Endothelial cell of umbilical vein (primary cell): ENCODE results near the gene TCHHL1. TPM values are rescaled to one million over a fixed set of nuclear protein-coding genes. Genes with fewer than 3 reads are reported as not detected.

Experiments used
- BruUV-seq: library from RNA; stranded (reverse); fragments of 400-500 nt; replicated peaks from 2 replicates; lab custom pipeline; 2021; lab: Mats Ljungman, UMichigan
- CTCF ChIA-PET: fragments of 300-600, 350-600 bp; sonication (Branson Sonifier 250); formaldehyde crosslinking; loops from one replicate; lab custom pipeline; 2021; ENCODE audit warnings: antibody characterized with exemption, inconsistent platforms; lab: Charles Lee
- POLR2A ChIA-PET: fragments of 300-600, 350-600 bp; sonication (Branson Sonifier 250); formaldehyde crosslinking; loops from one replicate; lab custom pipeline; 2021; ENCODE audit warnings: antibody characterized with exemption, inconsistent platforms; lab: Charles Lee
- DNase-seq: peaks from one replicate; pipeline ENCODE4 v3.0.0-alpha.2; 2011; ENCODE audit warnings: low read depth, low spot score
- FAIRE-seq: peaks from 2 replicates; lab custom pipeline; 2011; peaks lifted over from hg19 to GRCh38; lab: Jason Lieb, UNC
- H2AFZ ChIP-seq: 2 replicates; pipeline ENCODE4 v1.6.0; 2012; ENCODE audit warnings: low read depth, low read length, control low read depth, inconsistent platforms
- H3K27ac ChIP-seq: 2 replicates; pipeline ENCODE4 v1.5.1; 2011; ENCODE audit warnings: low read depth, mild to moderate bottlenecking, control low read depth, low read length, moderate library complexity; ENCODE audit not compliant: insufficient read depth
- H3K27me3 ChIP-seq, 2 experiments: 2 replicates each; pipeline versions ENCODE4 v1.6.0 to v1.6.1; 2011; ENCODE audit warnings: low read length in 2 of 2, mixed read lengths in 1 of 2; ENCODE audit not compliant: control insufficient read depth in 2 of 2, insufficient read depth in 2 of 2
- H3K36me3 ChIP-seq, 2 experiments: 2 replicates in 1 of 2; 3 replicates in 1 of 2; pipeline ENCODE4 v1.5.1; 2011; ENCODE audit warnings: low read length in 2 of 2, mild to moderate bottlenecking in 1 of 2, moderate library complexity in 1 of 2; ENCODE audit not compliant: control insufficient read depth in 2 of 2, insufficient read depth in 2 of 2; ENCODE audit errors: extremely low read depth in 1 of 2
- H3K4me1 ChIP-seq: 3 replicates; pipeline ENCODE4 v1.5.1; 2011; ENCODE audit warnings: mild to moderate bottlenecking, low read length; ENCODE audit not compliant: control insufficient read depth, insufficient read depth; ENCODE audit errors: extremely low read depth
- H3K4me2 ChIP-seq: 2 replicates; pipeline ENCODE4 v1.6.1; 2011; ENCODE audit warnings: low read length, control low read depth, mixed read lengths; ENCODE audit not compliant: insufficient read depth
- H3K4me3 ChIP-seq, 3 experiments: fragments of 200-600 bp in 1 of 3; sonication (generic), shearing (Covaris generic) in 1 of 3; replicated peaks in 1 of 3; 2 replicates each; pipeline ENCODE4 v1.5.1; 2011 to 2016; ENCODE audit warnings: control low read depth in 3 of 3, low read length in 3 of 3, mild to moderate bottlenecking in 2 of 3, inconsistent platforms in 1 of 3, low read depth in 1 of 3, moderate library complexity in 1 of 3; ENCODE audit not compliant: insufficient read depth in 1 of 3
- H3K79me2 ChIP-seq: 2 replicates; pipeline ENCODE4 v1.6.0; 2012; ENCODE audit warnings: low read length, inconsistent platforms; ENCODE audit not compliant: control insufficient read depth, insufficient read depth
- H3K9ac ChIP-seq: replicated peaks from 2 replicates; pipeline ENCODE3; 2011; ENCODE audit warnings: low read length, control low read depth; ENCODE audit not compliant: insufficient read depth; ENCODE audit errors: extremely low read depth
- H3K9me1 ChIP-seq: replicated peaks from 3 replicates; pipeline ENCODE4 v1.6.0; 2011; ENCODE audit warnings: mild to moderate bottlenecking, low read length; ENCODE audit not compliant: control insufficient read depth, insufficient read depth; ENCODE audit errors: extremely low read depth
- H3K9me3 ChIP-seq: replicated peaks from 2 replicates; pipeline ENCODE4 v1.5.1; 2012; ENCODE audit warnings: low read length, inconsistent platforms; ENCODE audit not compliant: control insufficient read depth, insufficient read depth
- H4K20me1 ChIP-seq: replicated peaks from 2 replicates; pipeline ENCODE3; 2011; ENCODE audit warnings: mild to moderate bottlenecking, low read length; ENCODE audit not compliant: control insufficient read depth, insufficient read depth; ENCODE audit errors: extremely low read depth
- CTCF ChIP-seq, 2 donors: IDR thresholded peaks; 1 replicate in 1 of 2; 2 replicates in 1 of 2; pipeline ENCODE4 v1.5.1; 2011; ENCODE audit warnings: low read length in 2 of 2, mild to moderate bottlenecking in 2 of 2, moderate library complexity in 2 of 2, control low read depth in 1 of 2, inconsistent platforms in 1 of 2, low read depth in 1 of 2; ENCODE audit not compliant: insufficient read depth in 1 of 2; ENCODE audit errors: extremely low read depth in 1 of 2
- EZH2 ChIP-seq: IDR thresholded peaks from 2 replicates; pipeline ENCODE4 v1.6.1; 2012; ENCODE audit warnings: borderline replicate concordance, low read depth, mild to moderate bottlenecking, moderate library complexity, low read length, inconsistent platforms; ENCODE audit not compliant: severe bottlenecking
- MYC ChIP-seq: IDR thresholded peaks from one replicate; pipeline ENCODE4 v1.6.1; 2011; ENCODE audit warnings: mild to moderate bottlenecking, low read depth, low read length
- dilution Hi-C: fragments of 300-500 bp; cut with MboI; formaldehyde crosslinking; loops from one replicate; pipeline ENCODE4 v1.15.0; 2019; ENCODE audit warnings: low sequenced_read_pairs; ENCODE audit not compliant: extremely low pct_ligation_motif_present
- intact Hi-C: fragments of 100-400 bp; cut with micrococcal nuclease; formaldehyde crosslinking; loops from one replicate; pipeline ENCODE4 v1.10.0; 2022
- polyA plus RNA-seq, 4 experiments: library from polyadenylated mRNA; depleted of rRNA in 3 of 4; stranded (reverse) in 3 of 4; unstranded in 1 of 4; fragments of >200 nt; gene quantifications; 2 replicates each; pipeline versions ENCODE4 v1.2.1 to v1.2.3, GENCODE V29; 2011 to 2012; ENCODE audit warnings: missing spikeins in 1 of 4
- total RNA-seq: library from RNA; stranded (reverse); gene quantifications from 2 replicates; pipeline ENCODE4 v1.2.3, GENCODE V29; 2021

Gene TCHHL1
- total and polyA plus RNA-seq, 2 donors (not counting 3 experiments of a cell fraction or from before 2014, with no cell fraction given) = not detected

GRCh38 chr1:152112885-152113432 lies 24.1 kb upstream of the TCHHL1 start:
- H3K36me3 ChIP-seq = no peaks in the 10 kb centered on the region
- POLR2A ChIA-PET = no interaction called here
- H2AFZ ChIP-seq = no peak overlapping the region
- no peaks in the 10 kb centered on the region for H4K20me1 ChIP-seq
- no peak overlapping the region for H3K9ac ChIP-seq
- no peaks in the 10 kb centered on the region for H3K9me1 ChIP-seq
- peaks cover 62 to 89% of the 10 kb centered on the region in 2 experiments for H3K27me3 ChIP-seq
- DNase-seq (no peak), FAIRE-seq (no peak)
- no peak overlapping the region for H3K27ac ChIP-seq
- H3K9me3 ChIP-seq = no peaks in the 10 kb centered on the region
- H3K4me3 ChIP-seq = no peak overlapping the region
- H3K4me2 ChIP-seq = no peak overlapping the region
- no peaks in the 10 kb centered on the region for H3K79me2 ChIP-seq
- TF ChIP-seq EZH2 (peak; percentile 20), CTCF (IDR thresholded peaks at IDR 0.05; ENCODE audit: extremely low read depth in 1 of 2, insufficient read depth in 1 of 2, low read depth in 1 of 2, low read length in 2 of 2) (no peak)
- CTCF ChIA-PET = interaction anchor here (1.2 to 4.6 kb wide), 2 partner anchors 60 to 346 kb away, joined by 4 to 28 read pairs; no protein-coding TSS in a partner anchor
- BruUV-seq = no TSS peak
- intact Hi-C loops = no loop called here
- H3K4me1 ChIP-seq = peaks cover 33% of the 10 kb centered on the region
- dilution Hi-C loops = no loop called here

- Histone ChIP-seq H3K9me1 (no peaks in the 10 kb centered on the region), H2AFZ (peak overlapping the region; percentile 34), H3K79me2 (no peaks in the 10 kb centered on the region), H3K9ac (no peak overlapping the region), H4K20me1 (no peaks in the 10 kb centered on the region), H3K36me3 (no peaks in the 10 kb centered on the region), H3K4me2 (peak overlapping the region; percentile 30), H3K4me3 (no peak overlapping the region), H3K27ac (no peak overlapping the region), H3K9me3 (no peaks in the 10 kb centered on the region), H3K27me3 (peaks cover 67 to 93% of the 10 kb centered on the region in 2 experiments), H3K4me1 (peaks cover 33% of the 10 kb centered on the region)
- dilution Hi-C loops (no loop called here), intact Hi-C loops (no loop called here)
- DNase-seq = peak; percentile 3
- no TSS peak for BruUV-seq
- no peak for FAIRE-seq
- CTCF ChIA-PET = interaction anchor here (1.2 to 4.6 kb wide), 3 partner anchors 59 to 347 kb away, joined by 4 to 28 read pairs (median 6); no protein-coding TSS in a partner anchor
- TF ChIP-seq MYC (no peak), CTCF (IDR thresholded peaks at IDR 0.05; ENCODE audit: extremely low read depth in 1 of 2, insufficient read depth in 1 of 2, low read depth in 1 of 2, low read length in 2 of 2) (no peak), EZH2 (peak; percentile 63)
- POLR2A ChIA-PET = no interaction called here
Measured at GRCh38 chr1:152112101-152112884, 23.4 kb upstream of the TCHHL1 start.
